D721Med (cell line): Measurements from ENCODE around the gene XIRP1.

Source experiments
- DNase-seq: peaks from one replicate; pipeline ENCODE4 v3.0.0; 2011; ENCODE audit warnings: low spot score; ENCODE audit not compliant: insufficient read length
- FAIRE-seq: peaks from 2 replicates; lab custom pipeline; 2011; peaks lifted over from hg19 to GRCh38; lab: Jason Lieb, UNC
- TF ChIP-seq, protein P1 (sequence below): IDR thresholded peaks from 2 replicates; pipeline ENCODE4 v1.5.1; 2012; ENCODE audit warnings: mild to moderate bottlenecking, control low read depth; ENCODE audit not compliant: insufficient read depth; ENCODE audit errors: missing control alignments

Gene XIRP1

DNA sequence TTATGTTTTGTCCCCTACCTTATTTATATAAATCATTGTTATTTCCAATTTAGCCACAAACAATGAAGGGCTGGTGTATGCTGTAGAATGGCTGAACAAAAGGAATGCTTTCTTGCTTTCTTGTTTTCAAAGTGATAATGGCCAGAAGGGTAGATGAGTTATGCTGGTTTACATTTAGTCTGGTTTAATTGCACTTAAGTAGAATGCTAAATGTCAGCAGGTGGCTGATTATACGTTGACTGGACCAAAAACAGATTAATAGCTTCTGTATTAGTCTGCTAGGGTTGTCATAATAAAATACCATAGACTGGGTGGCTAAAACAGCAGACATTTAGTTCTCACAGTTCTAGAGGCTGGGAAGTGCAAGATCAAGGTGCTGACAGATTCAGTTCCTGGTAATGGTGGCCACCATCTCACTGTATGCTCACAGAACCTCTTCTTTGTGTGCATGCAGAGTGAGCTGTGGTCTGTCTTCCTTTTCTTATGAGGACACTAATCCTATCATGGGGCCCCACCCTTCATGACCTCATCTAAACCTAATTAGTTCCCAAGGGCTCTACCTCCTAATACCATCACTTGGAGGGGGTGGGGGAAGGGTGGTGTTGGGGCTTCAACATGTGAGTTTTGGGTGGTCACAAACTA is 17.1 kb upstream of the XIRP1 start:
- FAIRE-seq (no peak), DNase-seq (no peak)
- TF ChIP-seq, protein P1, sequence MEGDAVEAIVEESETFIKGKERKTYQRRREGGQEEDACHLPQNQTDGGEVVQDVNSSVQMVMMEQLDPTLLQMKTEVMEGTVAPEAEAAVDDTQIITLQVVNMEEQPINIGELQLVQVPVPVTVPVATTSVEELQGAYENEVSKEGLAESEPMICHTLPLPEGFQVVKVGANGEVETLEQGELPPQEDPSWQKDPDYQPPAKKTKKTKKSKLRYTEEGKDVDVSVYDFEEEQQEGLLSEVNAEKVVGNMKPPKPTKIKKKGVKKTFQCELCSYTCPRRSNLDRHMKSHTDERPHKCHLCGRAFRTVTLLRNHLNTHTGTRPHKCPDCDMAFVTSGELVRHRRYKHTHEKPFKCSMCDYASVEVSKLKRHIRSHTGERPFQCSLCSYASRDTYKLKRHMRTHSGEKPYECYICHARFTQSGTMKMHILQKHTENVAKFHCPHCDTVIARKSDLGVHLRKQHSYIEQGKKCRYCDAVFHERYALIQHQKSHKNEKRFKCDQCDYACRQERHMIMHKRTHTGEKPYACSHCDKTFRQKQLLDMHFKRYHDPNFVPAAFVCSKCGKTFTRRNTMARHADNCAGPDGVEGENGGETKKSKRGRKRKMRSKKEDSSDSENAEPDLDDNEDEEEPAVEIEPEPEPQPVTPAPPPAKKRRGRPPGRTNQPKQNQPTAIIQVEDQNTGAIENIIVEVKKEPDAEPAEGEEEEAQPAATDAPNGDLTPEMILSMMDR = no peak

DNA sequence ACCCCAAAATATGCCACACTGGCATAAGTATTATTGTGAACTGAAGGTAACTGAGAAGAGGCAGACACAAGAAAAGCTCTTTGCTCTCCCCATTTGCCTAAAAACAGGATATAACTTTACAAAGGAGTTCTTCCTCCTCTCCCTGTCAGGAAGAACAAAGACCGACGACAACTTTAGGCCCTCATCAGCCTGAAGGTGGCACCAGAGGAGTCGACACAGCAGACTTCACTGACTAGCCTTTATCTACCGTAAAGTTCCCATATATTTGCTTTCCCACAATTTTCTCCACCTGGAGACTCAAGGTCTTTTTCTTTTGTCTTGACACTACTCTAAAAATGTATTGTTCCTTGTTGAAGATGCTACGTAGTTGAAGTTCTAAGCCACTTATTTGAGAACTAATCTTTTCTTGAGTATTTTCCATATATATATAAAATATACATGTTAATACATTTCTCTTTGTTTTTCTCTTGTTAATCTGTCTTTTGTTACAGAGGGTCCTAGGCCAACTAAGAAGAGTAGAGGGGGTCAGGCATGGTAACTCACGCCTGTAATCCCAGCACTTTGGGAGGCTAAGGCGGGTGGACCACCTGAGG is 16.2 kb upstream of the XIRP1 start:
- FAIRE-seq (no peak), DNase-seq (no peak)
- TF ChIP-seq, protein P1 = peak; percentile 29

DNA sequence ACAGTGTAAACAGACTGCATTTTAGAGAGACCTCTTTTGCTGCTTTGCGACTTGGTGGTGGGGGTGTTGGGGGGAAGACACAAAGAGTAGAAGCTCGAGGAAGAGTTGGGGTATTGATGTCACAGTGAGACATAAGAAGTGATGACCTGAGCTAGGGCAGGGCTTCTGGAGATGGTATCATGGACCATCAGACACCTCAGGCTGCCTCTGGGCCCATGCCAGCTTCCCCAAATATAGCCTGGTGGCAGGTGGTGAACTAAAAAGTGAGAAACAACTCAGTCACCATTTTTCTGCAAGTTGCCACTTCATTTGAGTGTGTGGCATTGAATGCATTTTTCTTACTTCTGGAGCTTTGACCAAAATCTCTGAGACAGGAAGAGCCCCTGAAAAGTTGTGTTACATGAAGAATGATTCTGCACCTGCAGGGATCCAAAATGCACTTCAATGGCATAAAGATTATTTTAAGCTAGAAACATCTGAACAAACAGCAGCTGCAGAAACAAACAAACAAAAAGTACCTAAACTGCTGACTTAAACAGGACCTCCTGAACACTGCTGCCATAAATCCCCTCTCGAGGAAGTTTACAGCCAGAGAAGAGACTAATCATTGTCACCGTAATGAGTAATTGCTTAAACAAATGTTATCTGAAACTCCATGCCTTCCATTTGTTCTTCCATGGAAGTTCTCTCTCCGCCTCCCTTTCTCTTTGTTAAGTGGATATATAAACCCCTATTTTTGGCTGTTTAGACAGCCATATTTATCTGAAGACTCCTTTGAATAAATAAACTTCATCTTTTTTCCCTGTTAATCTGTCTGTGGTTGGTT is 15.2 kb upstream of the XIRP1 start:
- no peak for FAIRE-seq
- TF ChIP-seq, protein P1 = no peak

DNA sequence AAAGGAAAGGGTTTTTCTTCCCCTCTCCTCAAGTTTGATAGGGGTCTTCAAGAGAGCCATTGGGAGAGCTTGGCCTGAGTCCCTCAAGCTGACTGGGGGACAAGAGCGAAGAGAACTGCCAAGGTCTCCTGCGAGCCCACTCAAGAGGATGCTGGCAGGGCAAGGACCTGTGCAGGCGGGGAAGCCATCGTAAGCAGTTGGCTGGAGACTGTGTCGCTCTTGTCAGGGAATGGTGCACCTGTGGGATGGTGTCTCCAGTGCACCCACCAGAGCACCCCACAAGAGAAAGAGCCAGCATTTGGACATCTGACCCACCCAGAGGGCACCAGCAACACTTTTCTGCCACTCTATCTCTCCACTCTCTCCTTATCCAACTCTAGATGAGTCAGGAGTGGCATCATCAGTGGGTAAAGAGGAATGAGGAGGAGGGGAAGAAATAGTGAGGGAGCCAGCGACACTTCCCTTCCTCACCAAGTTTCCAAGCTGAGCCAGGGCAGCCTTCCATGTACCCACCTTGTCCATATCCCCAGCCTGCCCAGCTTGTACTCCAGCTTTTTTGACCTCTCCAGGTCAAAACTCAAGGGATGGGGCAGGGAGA is 13.6 kb upstream of the XIRP1 start:
- FAIRE-seq = no peak
- TF ChIP-seq, protein P1 = no peak
- DNase-seq = no peak

More for the DNA sequence above, 15.2 kb upstream of the XIRP1 start:
- DNase-seq = no peak

DNA sequence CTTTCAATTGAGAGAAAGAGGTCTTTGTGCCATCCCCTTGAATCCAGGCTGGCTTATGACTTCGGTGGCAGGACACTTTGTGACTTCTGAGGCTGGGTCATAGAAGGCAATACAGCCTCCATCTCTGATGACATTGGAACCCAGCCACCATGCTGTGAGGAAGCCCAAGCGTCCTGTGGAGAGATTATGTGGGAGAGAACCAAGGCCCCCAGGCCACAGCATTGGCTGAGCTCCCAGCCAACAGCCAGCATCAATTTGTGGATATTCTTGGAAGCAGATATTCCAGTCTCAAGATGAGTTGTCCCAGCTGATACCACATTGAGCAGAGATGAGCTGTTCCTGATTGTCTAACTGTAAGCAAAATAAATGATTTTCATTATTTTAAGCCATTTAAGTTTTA is 12.7 kb upstream of the XIRP1 start:
- DNase-seq = no peak
- FAIRE-seq = no peak
- TF ChIP-seq, protein P1 = no peak

DNA sequence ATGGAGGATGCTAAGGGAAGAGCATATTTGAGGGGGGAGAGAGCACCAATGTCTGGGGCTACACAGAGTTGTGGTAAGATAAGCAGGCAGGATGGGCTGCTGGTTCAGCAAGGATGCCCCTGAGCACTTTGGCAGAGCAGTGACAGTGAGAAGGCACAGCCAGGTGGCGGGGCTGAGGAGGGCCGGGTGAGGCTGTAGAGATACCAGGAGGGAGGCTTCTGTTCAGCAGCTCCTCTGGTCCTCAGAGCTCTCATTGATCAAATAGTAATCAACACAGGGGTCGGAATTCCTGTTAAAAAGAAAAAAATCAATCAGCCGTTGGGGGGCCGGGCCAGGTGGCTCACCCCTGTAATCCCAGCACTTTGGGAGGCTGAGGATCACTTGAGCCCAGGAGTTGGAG is 11.5 kb upstream of the XIRP1 start:
- TF ChIP-seq, protein P1 = no peak
- FAIRE-seq = no peak
- no peak for DNase-seq
